ENCODE results near the gene MCCD1. TPM values are rescaled to one million over a fixed set of nuclear protein-coding genes. Genes with fewer than 3 reads are reported as not detected.

MCCD1 gene
- total RNA-seq, 1 experiment from 2014 or later: not detected

GRCh38 chr6:31547727-31548543 lies 19.2 kb downstream of the MCCD1 start:
- Mint-ChIP-seq H3K36me3 (peaks cover 19% of the 10 kb centered on the region), H3K27me3 (ENCODE audit: low read depth) (no peaks in the 10 kb centered on the region)
- no peak for DNase-seq (ENCODE audit: low spot score)

DNA sequence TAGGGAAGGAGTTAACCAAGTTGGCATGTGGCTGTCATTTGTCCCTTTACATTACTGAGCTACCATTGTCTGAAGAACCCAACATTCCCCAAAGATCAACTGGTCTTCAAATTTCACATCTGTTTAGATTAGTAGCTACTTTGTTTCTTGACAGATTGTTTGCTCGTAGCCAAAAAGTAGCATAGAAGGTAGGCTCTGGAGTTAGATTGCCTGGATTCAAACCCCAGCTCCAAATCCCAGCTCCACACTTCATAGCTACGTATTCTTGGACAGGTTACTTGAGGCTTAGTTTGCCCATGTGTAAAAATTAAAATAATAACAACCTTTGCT lies 19.7 kb downstream of the MCCD1 start:
- no peak overlapping the region for H3K27ac Mint-ChIP-seq
- H3K9me3 Mint-ChIP-seq: no peaks in the 10 kb centered on the region
- no peak for TF ChIP-seq ELF4 (CRISPR knock-in tag; IDR thresholded peaks at IDR 0.05; ENCODE audit: low read depth)
- TF ChIP-seq CBFB (CRISPR knock-in tag; IDR thresholded peaks at IDR 0.05; ENCODE audit: low read depth): no peak
- TF ChIP-seq TEAD1 (CRISPR knock-in tag; IDR thresholded peaks at IDR 0.05): no peak
- no peak for TF ChIP-seq ZBTB43 (CRISPR knock-in tag; IDR thresholded peaks at IDR 0.05)
- TF ChIP-seq E2F4 (CRISPR knock-in tag; IDR thresholded peaks at IDR 0.05; ENCODE audit: borderline replicate concordance, low read depth): no peak
- no peak for TF ChIP-seq FOXP1 (CRISPR knock-in tag; IDR thresholded peaks at IDR 0.05; ENCODE audit: borderline replicate concordance)
- no peak for TF ChIP-seq TCF7 (CRISPR knock-in tag; IDR thresholded peaks at IDR 0.05; ENCODE audit: low read depth)
- TF ChIP-seq EMX1 (CRISPR knock-in tag; IDR thresholded peaks at IDR 0.05): no peak
- TF ChIP-seq, protein P1, sequence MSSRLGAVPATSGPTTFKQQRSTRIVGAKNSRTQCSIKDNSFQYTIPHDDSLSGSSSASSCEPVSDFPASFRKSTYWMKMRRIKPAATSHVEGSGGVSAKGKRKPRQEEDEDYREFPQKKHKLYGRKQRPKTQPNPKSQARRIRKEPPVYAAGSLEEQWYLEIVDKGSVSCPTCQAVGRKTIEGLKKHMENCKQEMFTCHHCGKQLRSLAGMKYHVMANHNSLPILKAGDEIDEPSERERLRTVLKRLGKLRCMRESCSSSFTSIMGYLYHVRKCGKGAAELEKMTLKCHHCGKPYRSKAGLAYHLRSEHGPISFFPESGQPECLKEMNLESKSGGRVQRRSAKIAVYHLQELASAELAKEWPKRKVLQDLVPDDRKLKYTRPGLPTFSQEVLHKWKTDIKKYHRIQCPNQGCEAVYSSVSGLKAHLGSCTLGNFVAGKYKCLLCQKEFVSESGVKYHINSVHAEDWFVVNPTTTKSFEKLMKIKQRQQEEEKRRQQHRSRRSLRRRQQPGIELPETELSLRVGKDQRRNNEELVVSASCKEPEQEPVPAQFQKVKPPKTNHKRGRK (CRISPR knock-in tag; IDR thresholded peaks at IDR 0.05; ENCODE audit: borderline replicate concordance): no peak
- TF ChIP-seq, protein P2, sequence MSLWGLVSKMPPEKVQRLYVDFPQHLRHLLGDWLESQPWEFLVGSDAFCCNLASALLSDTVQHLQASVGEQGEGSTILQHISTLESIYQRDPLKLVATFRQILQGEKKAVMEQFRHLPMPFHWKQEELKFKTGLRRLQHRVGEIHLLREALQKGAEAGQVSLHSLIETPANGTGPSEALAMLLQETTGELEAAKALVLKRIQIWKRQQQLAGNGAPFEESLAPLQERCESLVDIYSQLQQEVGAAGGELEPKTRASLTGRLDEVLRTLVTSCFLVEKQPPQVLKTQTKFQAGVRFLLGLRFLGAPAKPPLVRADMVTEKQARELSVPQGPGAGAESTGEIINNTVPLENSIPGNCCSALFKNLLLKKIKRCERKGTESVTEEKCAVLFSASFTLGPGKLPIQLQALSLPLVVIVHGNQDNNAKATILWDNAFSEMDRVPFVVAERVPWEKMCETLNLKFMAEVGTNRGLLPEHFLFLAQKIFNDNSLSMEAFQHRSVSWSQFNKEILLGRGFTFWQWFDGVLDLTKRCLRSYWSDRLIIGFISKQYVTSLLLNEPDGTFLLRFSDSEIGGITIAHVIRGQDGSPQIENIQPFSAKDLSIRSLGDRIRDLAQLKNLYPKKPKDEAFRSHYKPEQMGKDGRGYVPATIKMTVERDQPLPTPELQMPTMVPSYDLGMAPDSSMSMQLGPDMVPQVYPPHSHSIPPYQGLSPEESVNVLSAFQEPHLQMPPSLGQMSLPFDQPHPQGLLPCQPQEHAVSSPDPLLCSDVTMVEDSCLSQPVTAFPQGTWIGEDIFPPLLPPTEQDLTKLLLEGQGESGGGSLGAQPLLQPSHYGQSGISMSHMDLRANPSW (CRISPR knock-in tag; conservative IDR thresholded peaks at IDR 0.05; ENCODE audit: low read depth): no peak
- TF ChIP-seq ATF1 (CRISPR knock-in tag; IDR thresholded peaks at IDR 0.05): no peak
- no peak for TF ChIP-seq NR1H2 (CRISPR knock-in tag; IDR thresholded peaks at IDR 0.05)

More at GRCh38 chr6:31547727-31548543, 19.2 kb downstream of the MCCD1 start:
- ChIA-PET CTCF (interaction anchor here (0.6 to 7.2 kb wide), 15 partner anchors 27 to 404 kb away, joined by 3 to 319 read pairs (median 5); partner anchors contain the start of genes AIF1, C6orf47, LTB and NCR3), POLR2A (interaction anchor here (0.6 to 2.0 kb wide), 5 partner anchors 19 to 117 kb away, joined by 4 to 13 read pairs (median 6); partner anchors contain the start of genes GPANK1, MCCD1 and MICB)
- Mint-ChIP-seq H3K27ac (peak overlapping the region; percentile 98), H3K4me1 (peaks cover 21% of the 10 kb centered on the region), H3K9me3 (no peaks in the 10 kb centered on the region), H3K4me3 (peak overlapping the region; percentile 82)
- ATAC-seq: no peak
- TF ChIP-seq ATF1 (CRISPR knock-in tag; IDR thresholded peaks at IDR 0.05) (0 out of 2 replicates have a peak, but pooled peaks have one; percentile 57), ZNF396 (CRISPR knock-in tag; IDR thresholded peaks at IDR 0.05; ENCODE audit: borderline replicate concordance) (no peak), FOXP1 (CRISPR knock-in tag; IDR thresholded peaks at IDR 0.05; ENCODE audit: borderline replicate concordance) (no peak), KAT7 (CRISPR knock-in tag; IDR thresholded peaks at IDR 0.05; ENCODE audit: borderline replicate concordance) (no peak), HMGXB4 (CRISPR knock-in tag; IDR thresholded peaks at IDR 0.05) (0 out of 2 replicates have a peak, but pooled peaks have one; percentile 25), ZNF317 (CRISPR knock-in tag; IDR thresholded peaks at IDR 0.05; ENCODE audit: borderline replicate concordance, low read depth) (0 out of 2 replicates have a peak, but pooled peaks have one; percentile 25)
- TF ChIP-seq, protein P3, sequence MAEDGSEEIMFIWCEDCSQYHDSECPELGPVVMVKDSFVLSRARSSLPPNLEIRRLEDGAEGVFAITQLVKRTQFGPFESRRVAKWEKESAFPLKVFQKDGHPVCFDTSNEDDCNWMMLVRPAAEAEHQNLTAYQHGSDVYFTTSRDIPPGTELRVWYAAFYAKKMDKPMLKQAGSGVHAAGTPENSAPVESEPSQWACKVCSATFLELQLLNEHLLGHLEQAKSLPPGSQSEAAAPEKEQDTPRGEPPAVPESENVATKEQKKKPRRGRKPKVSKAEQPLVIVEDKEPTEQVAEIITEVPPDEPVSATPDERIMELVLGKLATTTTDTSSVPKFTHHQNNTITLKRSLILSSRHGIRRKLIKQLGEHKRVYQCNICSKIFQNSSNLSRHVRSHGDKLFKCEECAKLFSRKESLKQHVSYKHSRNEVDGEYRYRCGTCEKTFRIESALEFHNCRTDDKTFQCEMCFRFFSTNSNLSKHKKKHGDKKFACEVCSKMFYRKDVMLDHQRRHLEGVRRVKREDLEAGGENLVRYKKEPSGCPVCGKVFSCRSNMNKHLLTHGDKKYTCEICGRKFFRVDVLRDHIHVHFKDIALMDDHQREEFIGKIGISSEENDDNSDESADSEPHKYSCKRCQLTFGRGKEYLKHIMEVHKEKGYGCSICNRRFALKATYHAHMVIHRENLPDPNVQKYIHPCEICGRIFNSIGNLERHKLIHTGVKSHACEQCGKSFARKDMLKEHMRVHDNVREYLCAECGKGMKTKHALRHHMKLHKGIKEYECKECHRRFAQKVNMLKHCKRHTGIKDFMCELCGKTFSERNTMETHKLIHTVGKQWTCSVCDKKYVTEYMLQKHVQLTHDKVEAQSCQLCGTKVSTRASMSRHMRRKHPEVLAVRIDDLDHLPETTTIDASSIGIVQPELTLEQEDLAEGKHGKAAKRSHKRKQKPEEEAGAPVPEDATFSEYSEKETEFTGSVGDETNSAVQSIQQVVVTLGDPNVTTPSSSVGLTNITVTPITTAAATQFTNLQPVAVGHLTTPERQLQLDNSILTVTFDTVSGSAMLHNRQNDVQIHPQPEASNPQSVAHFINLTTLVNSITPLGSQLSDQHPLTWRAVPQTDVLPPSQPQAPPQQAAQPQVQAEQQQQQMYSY (CRISPR knock-in tag; IDR thresholded peaks at IDR 0.05): no peak

More for the DNA sequence above, 19.7 kb downstream of the MCCD1 start:
- H3K27me3 Mint-ChIP-seq (ENCODE audit: low read depth): no peaks in the 10 kb centered on the region
- POLR2A ChIA-PET: no interaction called here
- DNase-seq (ENCODE audit: low spot score) (no peak), ATAC-seq (no peak)
- H3K4me3 Mint-ChIP-seq: peak overlapping the region; percentile 82
- CTCF ChIA-PET: interaction anchor here (7.2 kb wide), 1 partner anchor 49 kb away, joined by 319 read pairs; the partner anchor contains the start of gene NCR3
- H3K4me1 Mint-ChIP-seq: peaks cover 17% of the 10 kb centered on the region
- H3K36me3 Mint-ChIP-seq: peaks cover 19% of the 10 kb centered on the region
